ENCODE measurements around the gene GBP4.

DNA sequence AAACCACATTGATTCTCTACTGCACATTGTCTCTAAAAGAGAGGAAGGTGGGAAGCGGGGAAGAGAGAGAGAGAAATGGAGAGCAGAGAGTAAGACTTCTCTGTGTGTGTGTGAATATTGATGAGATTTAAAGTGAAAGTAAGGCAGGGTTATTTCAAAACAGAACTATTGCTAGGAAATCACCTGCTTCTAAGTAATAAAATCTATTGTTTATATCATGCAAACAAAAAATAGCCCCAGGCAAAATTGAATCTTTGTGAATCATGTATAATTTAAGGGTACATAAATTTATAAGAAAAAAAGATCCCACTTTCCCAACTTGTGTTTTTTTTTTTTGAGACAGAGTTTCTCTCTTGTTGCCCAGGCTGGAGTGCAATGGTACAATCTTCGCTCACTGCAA is 21.8 kb downstream of the GBP4 start:
- no peak for TF ChIP-seq POLR2A (IDR thresholded peaks at IDR 0.05)
- no peak for TF ChIP-seq CTCF (IDR thresholded peaks at IDR 0.05)
